Mesenchymal stem cell (in vitro differentiated cells and primary cell): ENCODE results near the gene ABCG1.

Experiments used
- DNase-seq: peaks from one replicate; pipeline ENCODE4 v3.0.0-alpha.2; 2013
- H2AFZ ChIP-seq: one replicate; pipeline ENCODE4 v1.6.1; 2013; ENCODE audit warnings: low read depth, mild to moderate bottlenecking, control low read depth, inconsistent platforms, low read length, moderate library complexity
- H2AK5ac ChIP-seq: 2 replicates; pipeline ENCODE4 v1.6.1; 2013; ENCODE audit warnings: low read length, moderate library complexity, mild to moderate bottlenecking, inconsistent platforms; ENCODE audit not compliant: severe bottlenecking
- H2BK120ac ChIP-seq: one replicate; pipeline ENCODE4 v1.6.1; 2013; ENCODE audit warnings: low read depth, mild to moderate bottlenecking, inconsistent platforms, low read length, moderate library complexity
- H2BK12ac ChIP-seq, 2 experiments: one replicate each; pipeline ENCODE4 v1.6.1; 2013; ENCODE audit warnings: inconsistent platforms in 2 of 2, low read length in 2 of 2, mild to moderate bottlenecking in 2 of 2, moderate library complexity in 2 of 2, control low read depth in 1 of 2
- H2BK15ac ChIP-seq: one replicate; pipeline ENCODE4 v1.6.1; 2013; ENCODE audit warnings: mild to moderate bottlenecking, low read depth, inconsistent platforms; ENCODE audit not compliant: poor library complexity, severe bottlenecking
- H2BK5ac ChIP-seq: 2 replicates; pipeline ENCODE4 v1.6.1; 2013; ENCODE audit warnings: low read depth, mild to moderate bottlenecking, low read length, control low read depth, inconsistent platforms; ENCODE audit not compliant: poor library complexity, severe bottlenecking
- H3K14ac ChIP-seq, 2 experiments: one replicate each; pipeline ENCODE4 v1.6.1; 2013; ENCODE audit warnings: inconsistent platforms in 2 of 2, low read length in 2 of 2, control low read depth in 1 of 2, mild to moderate bottlenecking in 1 of 2, moderate library complexity in 1 of 2
- H3K18ac ChIP-seq, 2 experiments: one replicate each; pipeline ENCODE4 v1.6.1; 2013; ENCODE audit warnings: inconsistent platforms in 2 of 2, low read length in 2 of 2, control low read depth in 1 of 2, low read depth in 1 of 2, mild to moderate bottlenecking in 1 of 2
- H3K23ac ChIP-seq, 2 experiments: one replicate each; pipeline ENCODE4 v1.6.1; 2013; ENCODE audit warnings: inconsistent platforms in 2 of 2, low read length in 2 of 2, mild to moderate bottlenecking in 2 of 2, moderate library complexity in 2 of 2, control low read depth in 1 of 2
- H3K27ac ChIP-seq: 2 replicates; pipeline ENCODE4 v1.5.1; 2013; ENCODE audit warnings: mild to moderate bottlenecking, moderate library complexity, low read length, control low read depth, inconsistent platforms; ENCODE audit not compliant: poor library complexity, severe bottlenecking
- H3K27me3 ChIP-seq, 2 experiments: 2 replicates each; pipeline versions ENCODE4 v1.6.1 to v1.7.0; 2013; ENCODE audit warnings: low read length in 2 of 2, mild to moderate bottlenecking in 2 of 2, moderate library complexity in 2 of 2, control low read depth in 1 of 2, inconsistent platforms in 1 of 2; ENCODE audit not compliant: control insufficient read depth in 1 of 2, insufficient read depth in 1 of 2
- H3K36me3 ChIP-seq, 2 experiments: 2 replicates each; pipeline versions ENCODE4 v1.6.1 to v1.7.0; 2013; ENCODE audit warnings: low read length in 2 of 2, control low read depth in 1 of 2, inconsistent platforms in 1 of 2, low read depth in 1 of 2, mild to moderate bottlenecking in 1 of 2; ENCODE audit not compliant: insufficient read depth in 2 of 2, control insufficient read depth in 1 of 2
- H3K4ac ChIP-seq, 2 experiments: one replicate each; pipeline ENCODE4 v1.6.1; 2013; ENCODE audit warnings: inconsistent platforms in 2 of 2, low read length in 2 of 2, mild to moderate bottlenecking in 2 of 2, moderate library complexity in 2 of 2, control low read depth in 1 of 2, low read depth in 1 of 2
- H3K4me1 ChIP-seq: 2 replicates; pipeline ENCODE4 v1.6.1; 2013; ENCODE audit warnings: low read depth, low read length, control low read depth; ENCODE audit not compliant: control insufficient read depth, insufficient read depth
- H3K4me2 ChIP-seq: 2 replicates; pipeline ENCODE4 v1.6.1; 2013; ENCODE audit warnings: low read length, mild to moderate bottlenecking, inconsistent platforms; ENCODE audit not compliant: poor library complexity, severe bottlenecking
- H3K4me3 ChIP-seq, 2 experiments: 2 replicates each; pipeline versions ENCODE4 v1.5.1 to v1.7.0; 2013; ENCODE audit warnings: low read length in 2 of 2, mild to moderate bottlenecking in 2 of 2, control low read depth in 1 of 2, low read depth in 1 of 2; ENCODE audit not compliant: insufficient read depth in 1 of 2
- H3K79me1 ChIP-seq: replicated peaks from 2 replicates; pipeline ENCODE4 v1.6.1; 2013; ENCODE audit warnings: mild to moderate bottlenecking, control low read depth, low read length, inconsistent platforms; ENCODE audit not compliant: poor library complexity, severe bottlenecking
- H3K9ac ChIP-seq: 2 replicates; pipeline ENCODE4 v1.7.0; 2013; ENCODE audit warnings: mild to moderate bottlenecking, low read length, moderate library complexity
- H3K9me3 ChIP-seq: 2 replicates; pipeline ENCODE4 v1.7.0; 2013; ENCODE audit warnings: mild to moderate bottlenecking, low read length; ENCODE audit not compliant: control insufficient read depth
- H4K8ac ChIP-seq: one replicate; pipeline ENCODE4 v1.6.1; 2013; ENCODE audit warnings: inconsistent platforms, mild to moderate bottlenecking, low read length, moderate library complexity
- H4K91ac ChIP-seq: one replicate; pipeline ENCODE4 v1.6.1; 2013; ENCODE audit warnings: mild to moderate bottlenecking, low read length, inconsistent platforms
- WGBS: methylation state at CpG from one replicate; pipeline ENCODE4 v1.1.7; 2013; ENCODE audit warnings: mixed read lengths; 5-methylcytosine and 5-hydroxymethylcytosine counted together

Gene ABCG1

DNA sequence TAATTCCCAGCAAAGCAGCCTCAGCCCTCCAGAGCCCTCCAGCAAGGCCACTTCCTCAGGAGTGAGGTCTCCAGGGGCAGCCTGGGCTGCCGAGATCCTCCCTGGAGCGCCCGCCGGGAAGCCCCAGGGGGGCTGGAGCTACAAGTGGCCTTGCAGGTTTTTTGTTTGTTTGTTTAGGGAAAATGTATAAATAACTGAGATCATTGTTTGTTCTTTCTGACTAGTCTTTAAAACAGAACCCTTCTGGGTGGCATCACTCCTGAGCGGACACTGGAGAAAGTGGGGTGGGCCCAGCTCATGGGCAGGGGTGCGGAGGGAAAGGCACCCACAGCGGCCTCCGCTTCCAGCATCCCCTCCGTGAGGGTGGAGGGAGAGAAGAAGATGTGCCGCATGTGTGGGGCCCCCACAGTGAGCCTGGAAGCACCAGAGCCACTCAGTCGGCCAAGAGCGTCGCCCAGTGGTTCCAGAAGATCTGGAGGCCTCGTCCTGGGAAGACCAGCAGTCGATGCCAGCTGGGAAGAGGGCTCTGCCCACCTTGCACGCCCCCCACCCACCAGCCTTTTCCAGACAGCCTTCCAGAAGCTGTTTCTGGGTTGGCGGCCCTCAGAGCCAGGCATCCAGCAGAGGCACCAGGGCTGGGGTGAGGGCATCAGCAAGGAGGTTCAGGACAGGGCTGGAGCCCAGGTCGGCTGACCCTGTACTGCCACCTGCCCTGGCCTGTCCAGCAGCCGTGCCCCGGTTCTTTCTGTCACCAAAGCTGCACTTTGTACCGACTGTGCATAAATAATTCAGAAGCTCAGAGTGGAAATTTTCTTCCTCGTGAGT, 61.6 kb downstream of the ABCG1 start:
- Histone ChIP-seq H4K8ac (no peak overlapping the region), H3K27me3 (peaks cover 22 to 32% of the 10 kb centered on the region in 2 experiments), H2BK15ac (no peak overlapping the region), H3K4me1 (peaks cover 3% of the 10 kb centered on the region), H2BK5ac (no peak overlapping the region), H3K79me1 (no peaks in the 10 kb centered on the region), H3K4me3 (no peak overlapping the region), H3K27ac (no peak overlapping the region), H2BK120ac (no peak overlapping the region), H3K36me3 (peaks cover 0 to 5% of the 10 kb centered on the region in 2 experiments), H3K23ac (no peak overlapping the region), H2BK12ac (no peak overlapping the region), H2AFZ (no peak overlapping the region), H3K14ac (no peak overlapping the region), H3K18ac (no peak overlapping the region), H3K9me3 (no peaks in the 10 kb centered on the region), H3K4ac (no peak overlapping the region), H4K91ac (no peak overlapping the region), H3K9ac (no peak overlapping the region), H2AK5ac (no peak overlapping the region), H3K4me2 (no peak overlapping the region)
- 82% methylated on average over 22 of the region's 22 CpGs for WGBS
- no peak for DNase-seq

DNA sequence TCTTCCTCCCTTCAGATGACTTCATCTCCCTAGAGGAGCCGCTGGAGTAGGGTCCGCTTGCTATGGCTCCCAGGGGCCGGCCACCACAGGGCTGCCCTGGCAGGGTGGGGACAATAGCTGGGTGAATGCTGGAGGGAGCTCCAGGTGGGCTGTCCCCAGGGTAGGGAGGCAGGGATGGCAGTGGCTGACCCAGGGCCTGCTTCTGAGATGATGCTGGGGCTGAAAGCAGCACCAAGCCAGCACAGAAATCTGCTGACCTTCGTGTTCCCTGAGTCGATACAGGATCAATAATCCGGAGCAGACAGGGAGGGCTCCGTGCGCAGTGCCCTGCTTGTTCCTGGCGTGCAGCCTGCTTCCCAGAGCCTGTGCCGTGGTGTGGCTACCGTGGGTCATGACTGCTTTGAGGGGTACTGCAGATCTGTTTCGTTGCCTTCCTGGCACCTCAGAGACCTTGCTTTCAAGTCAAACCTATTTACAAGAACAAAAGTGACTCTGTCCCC, 62.3 kb downstream of the ABCG1 start:
- Histone ChIP-seq H2BK15ac (no peak overlapping the region), H3K4me3 (no peak overlapping the region), H3K79me1 (no peaks in the 10 kb centered on the region), H3K27me3 (peaks cover 22 to 39% of the 10 kb centered on the region in 2 experiments), H3K27ac (no peak overlapping the region), H2AK5ac (no peak overlapping the region), H2AFZ (no peak overlapping the region), H3K4me1 (peaks cover 3% of the 10 kb centered on the region), H3K9ac (no peak overlapping the region), H3K23ac (no peak overlapping the region), H3K4ac (no peak overlapping the region), H2BK12ac (no peak overlapping the region), H4K91ac (no peak overlapping the region), H3K18ac (no peak overlapping the region), H4K8ac (no peak overlapping the region), H3K14ac (no peak overlapping the region), H3K4me2 (no peak overlapping the region), H3K36me3 (peaks cover 0 to 5% of the 10 kb centered on the region in 2 experiments), H2BK5ac (no peak overlapping the region), H3K9me3 (no peaks in the 10 kb centered on the region), H2BK120ac (no peak overlapping the region)
- 90% methylated on average over 12 of the region's 12 CpGs for WGBS
- no peak for DNase-seq

DNA sequence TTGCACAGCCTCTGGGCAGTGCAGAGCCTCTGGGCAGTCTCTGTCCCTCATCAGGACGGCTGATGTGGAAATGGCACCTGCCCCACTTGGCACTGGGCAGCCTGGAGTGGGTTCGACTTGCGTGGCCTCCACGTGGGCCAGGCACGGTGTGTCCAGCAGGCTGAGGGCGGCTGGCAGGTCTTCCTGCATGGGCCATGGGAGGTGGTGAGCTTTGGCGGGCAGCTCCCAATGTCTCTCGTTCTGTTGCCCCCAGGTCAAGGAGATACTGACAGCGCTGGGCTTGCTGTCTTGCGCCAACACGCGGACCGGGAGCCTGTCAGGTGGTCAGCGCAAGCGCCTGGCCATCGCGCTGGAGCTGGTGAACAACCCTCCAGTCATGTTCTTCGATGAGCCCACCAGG, 63.1 kb downstream of the ABCG1 start:
- Histone ChIP-seq H3K9me3 (no peaks in the 10 kb centered on the region), H3K27ac (no peak overlapping the region), H2BK12ac (no peak overlapping the region), H3K14ac (no peak overlapping the region), H4K91ac (no peak overlapping the region), H2BK15ac (no peak overlapping the region), H2BK5ac (no peak overlapping the region), H3K36me3 (peaks cover 0 to 3% of the 10 kb centered on the region in 2 experiments), H3K9ac (no peak overlapping the region), H3K27me3 (peaks cover 22 to 44% of the 10 kb centered on the region in 2 experiments), H2BK120ac (no peak overlapping the region), H3K4me3 (no peak overlapping the region), H4K8ac (no peak overlapping the region), H3K79me1 (no peaks in the 10 kb centered on the region), H3K4me1 (no peaks in the 10 kb centered on the region), H2AFZ (no peak overlapping the region), H3K18ac (no peak overlapping the region), H3K4me2 (no peak overlapping the region), H3K23ac (no peak overlapping the region), H3K4ac (no peak overlapping the region), H2AK5ac (no peak overlapping the region)
- WGBS = 91% methylated on average over 18 of the region's 18 CpGs
- no peak for DNase-seq

DNA sequence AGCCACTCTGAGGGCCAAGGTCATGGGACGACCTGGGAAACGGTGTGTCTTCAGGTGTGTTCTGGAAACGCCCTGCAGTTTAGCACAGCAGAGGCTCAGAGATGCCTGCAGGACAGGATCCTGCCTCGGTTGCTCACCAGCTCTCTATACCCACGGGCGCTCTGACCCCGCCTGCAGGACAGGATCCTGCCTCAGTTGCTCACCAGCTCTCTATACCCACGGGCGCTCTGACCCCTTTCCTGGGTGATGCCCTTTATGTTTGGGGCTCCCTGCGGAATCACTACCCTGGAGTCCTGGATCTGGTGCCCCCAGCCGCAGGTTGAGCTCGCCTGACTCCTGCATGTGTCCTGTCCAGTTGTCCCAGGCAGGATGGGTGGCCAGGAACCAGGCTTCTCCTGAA, 63.8 kb downstream of the ABCG1 start:
- 89% methylated on average over 12 of the region's 12 CpGs for WGBS

More for the DNA sequence above, 63.8 kb downstream of the ABCG1 start:
- H3K27me3 ChIP-seq = peaks cover 20 to 50% of the 10 kb centered on the region in 2 experiments
- H3K23ac ChIP-seq = no peak overlapping the region
- no peak overlapping the region for H2BK12ac ChIP-seq
- no peak overlapping the region for H4K91ac ChIP-seq
- no peaks in the 10 kb centered on the region for H3K4me1 ChIP-seq
- H3K36me3 ChIP-seq = peaks cover 0 to 3% of the 10 kb centered on the region in 2 experiments
- no peak overlapping the region for H3K27ac ChIP-seq
- H3K9me3 ChIP-seq = no peaks in the 10 kb centered on the region
- H3K4me3 ChIP-seq = no peak overlapping the region
- no peak overlapping the region for H2AFZ ChIP-seq
- H2AK5ac ChIP-seq = no peak overlapping the region
- H3K18ac ChIP-seq = no peak overlapping the region
- no peak overlapping the region for H2BK15ac ChIP-seq
- no peak overlapping the region for H3K4me2 ChIP-seq
- no peak overlapping the region for H3K9ac ChIP-seq
- no peak overlapping the region for H3K4ac ChIP-seq
- H2BK120ac ChIP-seq = no peak overlapping the region
- no peak overlapping the region for H3K14ac ChIP-seq
- DNase-seq = no peak
- no peaks in the 10 kb centered on the region for H3K79me1 ChIP-seq
- no peak overlapping the region for H2BK5ac ChIP-seq
- H4K8ac ChIP-seq = no peak overlapping the region
